ENCODE measurements around the gene ITPR3. TPM values are rescaled to one million over a fixed set of nuclear protein-coding genes. Genes with fewer than 3 reads are reported as not detected.

Gene ITPR3
- total RNA-seq, 3 donors from 2014 or later: 60.2 to 111 (median 103) TPM

DNA sequence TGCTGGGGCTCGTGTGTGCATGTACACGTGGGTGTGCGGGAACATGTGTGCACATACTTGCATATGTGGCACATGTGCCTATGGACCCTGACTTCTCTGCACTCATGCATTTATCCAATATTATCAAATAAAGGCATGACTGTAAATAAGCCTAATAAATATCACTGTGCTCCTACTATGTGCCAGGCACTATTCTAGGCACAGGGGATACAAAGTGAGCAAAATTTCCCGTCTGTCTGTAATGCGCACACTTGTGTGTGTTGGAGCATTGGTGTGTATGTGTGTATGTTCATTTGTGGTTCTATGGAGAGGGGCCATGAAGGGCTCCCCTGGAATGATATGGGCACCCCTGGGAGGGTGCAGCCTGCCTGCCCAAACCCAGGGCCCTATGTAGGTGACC lies 41.9 kb downstream of the ITPR3 start:
- intact Hi-C loops (cut with DNase I, micrococcal nuclease): no loop called here
- Histone ChIP-seq H3K36me3 (ENCODE audit: low read depth) (peaks cover 6% of the 10 kb centered on the region), H3K4me3 (no peak overlapping the region), H3K4me1 (ENCODE audit: low read depth) (no peaks in the 10 kb centered on the region), H3K9me3 (no peaks in the 10 kb centered on the region)
- ATAC-seq: no peak
- TF ChIP-seq, protein P1, sequence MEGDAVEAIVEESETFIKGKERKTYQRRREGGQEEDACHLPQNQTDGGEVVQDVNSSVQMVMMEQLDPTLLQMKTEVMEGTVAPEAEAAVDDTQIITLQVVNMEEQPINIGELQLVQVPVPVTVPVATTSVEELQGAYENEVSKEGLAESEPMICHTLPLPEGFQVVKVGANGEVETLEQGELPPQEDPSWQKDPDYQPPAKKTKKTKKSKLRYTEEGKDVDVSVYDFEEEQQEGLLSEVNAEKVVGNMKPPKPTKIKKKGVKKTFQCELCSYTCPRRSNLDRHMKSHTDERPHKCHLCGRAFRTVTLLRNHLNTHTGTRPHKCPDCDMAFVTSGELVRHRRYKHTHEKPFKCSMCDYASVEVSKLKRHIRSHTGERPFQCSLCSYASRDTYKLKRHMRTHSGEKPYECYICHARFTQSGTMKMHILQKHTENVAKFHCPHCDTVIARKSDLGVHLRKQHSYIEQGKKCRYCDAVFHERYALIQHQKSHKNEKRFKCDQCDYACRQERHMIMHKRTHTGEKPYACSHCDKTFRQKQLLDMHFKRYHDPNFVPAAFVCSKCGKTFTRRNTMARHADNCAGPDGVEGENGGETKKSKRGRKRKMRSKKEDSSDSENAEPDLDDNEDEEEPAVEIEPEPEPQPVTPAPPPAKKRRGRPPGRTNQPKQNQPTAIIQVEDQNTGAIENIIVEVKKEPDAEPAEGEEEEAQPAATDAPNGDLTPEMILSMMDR (IDR thresholded peaks at IDR 0.05): no peak
- DNase-seq: no peak

DNA sequence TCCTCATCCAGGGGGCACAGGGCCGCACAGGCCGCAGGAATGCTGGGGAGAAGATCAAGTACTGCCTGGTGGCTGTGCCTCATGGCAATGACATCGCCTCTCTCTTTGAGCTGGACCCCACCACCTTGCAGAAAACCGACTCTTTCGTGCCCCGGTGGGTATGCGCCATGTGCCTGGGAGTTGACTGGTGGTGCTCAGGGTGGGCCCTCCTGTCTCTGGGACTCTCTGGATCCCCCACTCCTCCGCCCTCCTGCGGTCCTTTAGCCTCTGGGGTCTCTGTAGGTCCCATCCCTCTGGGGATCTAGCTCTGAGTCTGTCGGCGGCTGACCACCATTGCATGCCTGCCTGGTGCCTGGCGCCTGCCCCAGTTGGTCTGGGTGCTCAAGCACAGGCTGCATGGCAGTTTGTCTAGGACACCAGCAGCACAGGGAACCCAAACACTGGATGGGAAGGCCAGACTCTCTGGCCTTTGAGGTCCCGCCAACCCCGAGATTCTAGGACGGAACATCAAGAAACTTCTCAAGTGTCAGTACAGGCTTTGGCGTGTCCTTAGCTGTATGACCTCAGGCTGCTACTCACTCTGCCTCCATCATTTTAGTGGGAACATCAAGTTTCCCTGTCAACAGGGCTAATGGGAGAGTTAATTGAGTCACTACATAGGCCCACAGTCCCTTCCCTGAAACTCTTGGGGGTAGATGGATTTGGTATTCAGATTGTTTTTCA lies 42.8 kb downstream of the ITPR3 start:
- intact Hi-C loops (cut with DNase I, micrococcal nuclease): no loop called here
- ATAC-seq (no peak), DNase-seq (no peak)
- H3K36me3 ChIP-seq (ENCODE audit: low read depth): peaks cover 6% of the 10 kb centered on the region
- TF ChIP-seq, protein P1 (IDR thresholded peaks at IDR 0.05): no peak
- peaks cover 5% of the 10 kb centered on the region for H3K4me1 ChIP-seq (ENCODE audit: low read depth)
- H3K9me3 ChIP-seq: no peaks in the 10 kb centered on the region
- H3K4me3 ChIP-seq: no peak overlapping the region

DNA sequence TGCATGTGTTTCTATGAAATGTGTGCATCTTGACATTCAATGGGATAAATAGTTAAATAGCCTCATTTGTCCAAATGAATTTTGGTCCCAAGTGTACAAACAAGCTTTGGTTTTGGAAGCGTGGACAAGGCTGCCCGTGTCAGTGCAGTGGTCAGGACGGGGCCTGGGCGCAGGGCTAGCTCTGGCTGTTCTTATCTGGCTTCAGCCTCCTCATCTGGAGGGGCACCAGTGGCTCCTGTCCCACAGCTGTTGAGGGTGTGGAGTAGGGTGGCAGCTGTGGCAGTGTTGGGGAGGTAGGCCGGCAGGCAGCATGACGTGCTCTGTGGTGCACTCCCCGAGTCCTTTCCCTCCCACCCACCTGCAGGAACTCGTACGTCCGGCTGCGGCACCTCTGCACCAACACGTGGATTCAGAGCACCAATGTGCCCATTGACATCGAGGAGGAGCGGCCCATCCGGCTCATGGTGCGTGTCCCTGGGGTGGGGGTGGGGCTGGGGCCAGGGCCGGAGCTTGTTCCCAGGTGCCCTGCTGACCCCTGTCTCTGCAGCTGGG lies 43.5 kb downstream of the ITPR3 start:
- no peak overlapping the region for H3K4me3 ChIP-seq
- H3K9me3 ChIP-seq: no peaks in the 10 kb centered on the region
- H3K4me1 ChIP-seq (ENCODE audit: low read depth): peaks cover 5% of the 10 kb centered on the region
- ATAC-seq: no peak
- DNase-seq: no peak
- intact Hi-C loops (cut with DNase I, micrococcal nuclease): no loop called here
- peaks cover 6% of the 10 kb centered on the region for H3K36me3 ChIP-seq (ENCODE audit: low read depth)
- TF ChIP-seq, protein P1 (IDR thresholded peaks at IDR 0.05): no peak

DNA sequence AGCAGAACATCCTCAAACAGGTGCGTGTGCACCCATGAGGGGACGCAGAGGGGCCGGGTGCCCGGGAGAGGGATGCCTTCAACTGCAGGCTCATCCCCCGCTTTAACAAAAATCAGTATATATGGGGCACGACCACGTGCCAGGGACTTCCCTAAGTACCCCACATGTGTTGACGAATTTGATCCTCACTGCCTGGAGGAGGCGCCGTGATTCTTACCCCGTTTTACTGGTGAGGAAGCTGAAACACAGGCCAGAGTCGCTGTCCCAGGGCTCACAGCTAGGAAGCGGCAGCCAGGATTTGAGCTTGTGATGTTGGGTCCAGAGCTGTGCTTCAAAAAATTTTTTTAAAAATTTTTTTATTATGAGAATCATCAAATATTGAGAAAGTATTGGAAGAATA lies 44.8 kb downstream of the ITPR3 start:
- no peak for DNase-seq
- no peak for ATAC-seq
- Histone ChIP-seq H3K36me3 (ENCODE audit: low read depth) (peaks cover 12% of the 10 kb centered on the region), H3K9me3 (no peaks in the 10 kb centered on the region), H3K4me1 (ENCODE audit: low read depth) (peaks cover 5% of the 10 kb centered on the region), H3K4me3 (no peak overlapping the region)
- TF ChIP-seq, protein P1 (IDR thresholded peaks at IDR 0.05): no peak
- intact Hi-C loops (cut with DNase I, micrococcal nuclease): no loop called here

DNA sequence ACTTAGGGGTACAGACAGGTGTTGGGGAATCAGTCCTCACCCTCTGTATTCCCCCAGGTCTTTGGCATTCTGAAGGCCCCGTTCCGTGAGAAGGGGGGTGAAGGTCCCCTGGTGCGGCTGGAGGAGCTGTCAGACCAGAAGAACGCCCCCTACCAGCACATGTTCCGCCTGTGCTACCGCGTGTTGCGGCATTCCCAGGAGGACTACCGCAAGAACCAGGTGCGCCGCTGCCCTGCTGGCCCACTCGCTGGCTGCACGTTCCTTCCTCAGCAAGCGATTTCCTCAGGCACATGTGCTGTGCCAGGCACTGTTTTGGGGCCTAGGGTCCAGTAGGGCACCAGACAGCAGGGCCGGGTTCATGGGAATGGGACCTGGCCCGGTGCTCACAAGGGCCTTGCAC lies 46.0 kb downstream of the ITPR3 start:
- ATAC-seq (no peak), DNase-seq (no peak)
- Histone ChIP-seq H3K4me3 (no peak overlapping the region), H3K36me3 (ENCODE audit: low read depth) (peaks cover 12% of the 10 kb centered on the region), H3K9me3 (no peaks in the 10 kb centered on the region), H3K4me1 (ENCODE audit: low read depth) (peaks cover 5% of the 10 kb centered on the region)
- intact Hi-C loops (cut with DNase I, micrococcal nuclease): no loop called here
- TF ChIP-seq, protein P1 (IDR thresholded peaks at IDR 0.05): no peak

Data from mucosa of descending colon (tissue), 3 donors.